ENCODE measurements around the gene EHD4. TPM values are rescaled to one million over a fixed set of nuclear protein-coding genes. Genes with fewer than 3 reads are reported as not detected.

Gene EHD4
- total and polyA plus RNA-seq, 9 of the 15 experiments (the other 6 are each of a cell fraction or from before 2014, with no cell fraction given): 0.89 to 10.3 (median 6.4) TPM

DNA sequence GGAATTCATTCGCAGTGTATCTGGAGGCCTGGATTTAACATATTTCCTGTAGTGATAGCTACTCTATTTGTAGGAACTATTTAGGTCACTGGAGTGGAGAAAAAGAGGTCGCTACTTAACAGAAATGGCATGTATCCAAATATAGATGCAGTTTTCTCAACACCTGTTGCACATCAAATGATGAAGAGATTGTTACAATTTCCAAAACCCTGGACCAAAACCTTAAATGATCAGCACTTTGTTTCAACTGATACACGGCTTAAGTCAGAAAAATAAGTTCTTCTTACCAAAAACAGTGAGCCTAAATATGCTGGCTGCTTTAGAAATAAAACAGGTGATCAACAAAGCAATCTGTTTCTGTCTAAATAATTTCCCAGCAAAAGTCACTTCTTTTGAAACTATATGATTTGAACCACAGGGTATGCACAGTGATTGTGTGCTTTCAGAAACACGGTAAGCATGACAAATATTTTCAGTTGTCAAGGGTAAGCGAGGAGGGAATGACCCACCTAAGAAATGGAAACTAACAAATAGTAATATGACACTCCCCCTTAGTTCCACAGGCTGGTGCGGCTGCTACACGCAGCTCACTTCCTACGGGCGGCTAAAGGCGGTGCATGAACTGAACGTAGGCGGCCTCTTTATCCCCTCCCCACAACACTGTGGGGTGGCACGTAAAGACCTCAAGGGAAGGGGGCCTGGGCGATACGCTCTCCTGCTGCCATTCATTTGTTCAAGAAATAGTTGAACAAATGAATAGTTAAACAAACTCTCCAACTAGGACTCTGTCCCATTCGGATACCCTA lies 1.1 kb downstream of the EHD4 start (continued):
- TF ChIP-seq, protein P1, sequence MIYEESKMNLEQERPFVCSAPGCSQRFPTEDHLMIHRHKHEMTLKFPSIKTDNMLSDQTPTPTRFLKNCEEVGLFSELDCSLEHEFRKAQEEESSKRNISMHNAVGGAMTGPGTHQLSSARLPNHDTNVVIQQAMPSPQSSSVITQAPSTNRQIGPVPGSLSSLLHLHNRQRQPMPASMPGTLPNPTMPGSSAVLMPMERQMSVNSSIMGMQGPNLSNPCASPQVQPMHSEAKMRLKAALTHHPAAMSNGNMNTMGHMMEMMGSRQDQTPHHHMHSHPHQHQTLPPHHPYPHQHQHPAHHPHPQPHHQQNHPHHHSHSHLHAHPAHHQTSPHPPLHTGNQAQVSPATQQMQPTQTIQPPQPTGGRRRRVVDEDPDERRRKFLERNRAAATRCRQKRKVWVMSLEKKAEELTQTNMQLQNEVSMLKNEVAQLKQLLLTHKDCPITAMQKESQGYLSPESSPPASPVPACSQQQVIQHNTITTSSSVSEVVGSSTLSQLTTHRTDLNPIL (CRISPR knock-in tag; IDR thresholded peaks at IDR 0.05): no peak
- TF ChIP-seq KLF1 (tag; IDR thresholded peaks at IDR 0.05) (no peak), SRSF3 (IDR thresholded peaks at IDR 0.05; ENCODE audit: insufficient read depth, low read length) (no peak), PHB (CRISPR knock-in tag; IDR thresholded peaks at IDR 0.05) (no peak), IRF2 (CRISPR knock-in tag; IDR thresholded peaks at IDR 0.05) (no peak), ZC3H4 (CRISPR knock-in tag; IDR thresholded peaks at IDR 0.05; ENCODE audit: borderline replicate concordance) (no peak), RBM25 (IDR thresholded peaks at IDR 0.05; ENCODE audit: low read depth, low read length, severe bottlenecking) (no peak), ZNF586 (CRISPR knock-in tag; conservative IDR thresholded peaks at IDR 0.05) (no peak), ELF4 (CRISPR knock-in tag; IDR thresholded peaks at IDR 0.05) (no peak), POU5F1 (IDR thresholded peaks at IDR 0.05; ENCODE audit: borderline replicate concordance, low read depth, low read length, partially characterized antibody) (no peak), OTX1 (CRISPR knock-in tag; IDR thresholded peaks at IDR 0.05) (0 out of 2 replicates have a peak, but pooled peaks have one; percentile 15), SREBF1 (IDR thresholded peaks at IDR 0.05; ENCODE audit: borderline replicate concordance, low read depth, low read length) (no peak), CREM (IDR thresholded peaks at IDR 0.05; ENCODE audit: low read depth) (0 out of 2 replicates have a peak, but pooled peaks have one; percentile 18), EGR1 (conservative IDR thresholded peaks at IDR 0.05) (0 out of 2 replicates have a peak, but pooled peaks have one; percentile 28), PTRF (tag; IDR thresholded peaks at IDR 0.05) (no peak), CSDE1 (IDR thresholded peaks at IDR 0.05) (peak in 1 of 2 experiments; percentile 38; a peak in 1 of 4 replicates), CBX3 (IDR thresholded peaks at IDR 0.05; ENCODE audit: borderline replicate concordance in 1 of 2, low read length in 2 of 2) (no peak), HDAC1 (IDR thresholded peaks at IDR 0.05) (0 out of 4 replicates have a peak, but pooled peaks of 1 of the 2 experiments have one; percentile 7), FOXP1 (CRISPR knock-in tag; IDR thresholded peaks at IDR 0.05) (peak; percentile 68; the same call in 1 of the 2 replicates)
- TF ChIP-seq, protein P2, sequence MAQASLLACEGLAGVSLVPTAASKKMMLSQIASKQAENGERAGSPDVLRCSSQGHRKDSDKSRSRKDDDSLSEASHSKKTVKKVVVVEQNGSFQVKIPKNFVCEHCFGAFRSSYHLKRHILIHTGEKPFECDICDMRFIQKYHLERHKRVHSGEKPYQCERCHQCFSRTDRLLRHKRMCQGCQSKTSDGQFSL (CRISPR knock-in tag; IDR thresholded peaks at IDR 0.05): no peak
- TF ChIP-seq, protein P2 (tag; IDR thresholded peaks at IDR 0.05): 0 out of 4 replicates have a peak, but pooled peaks of 1 of the 2 experiments have one; percentile 24
- TF ChIP-seq, protein P3, sequence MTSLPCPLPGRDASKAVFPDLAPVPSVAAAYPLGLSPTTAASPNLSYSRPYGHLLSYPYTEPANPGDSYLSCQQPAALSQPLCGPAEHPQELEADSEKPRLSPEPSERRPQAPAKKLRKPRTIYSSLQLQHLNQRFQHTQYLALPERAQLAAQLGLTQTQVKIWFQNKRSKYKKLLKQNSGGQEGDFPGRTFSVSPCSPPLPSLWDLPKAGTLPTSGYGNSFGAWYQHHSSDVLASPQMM (CRISPR knock-in tag; IDR thresholded peaks at IDR 0.05): no peak
- TF ChIP-seq, protein P4, sequence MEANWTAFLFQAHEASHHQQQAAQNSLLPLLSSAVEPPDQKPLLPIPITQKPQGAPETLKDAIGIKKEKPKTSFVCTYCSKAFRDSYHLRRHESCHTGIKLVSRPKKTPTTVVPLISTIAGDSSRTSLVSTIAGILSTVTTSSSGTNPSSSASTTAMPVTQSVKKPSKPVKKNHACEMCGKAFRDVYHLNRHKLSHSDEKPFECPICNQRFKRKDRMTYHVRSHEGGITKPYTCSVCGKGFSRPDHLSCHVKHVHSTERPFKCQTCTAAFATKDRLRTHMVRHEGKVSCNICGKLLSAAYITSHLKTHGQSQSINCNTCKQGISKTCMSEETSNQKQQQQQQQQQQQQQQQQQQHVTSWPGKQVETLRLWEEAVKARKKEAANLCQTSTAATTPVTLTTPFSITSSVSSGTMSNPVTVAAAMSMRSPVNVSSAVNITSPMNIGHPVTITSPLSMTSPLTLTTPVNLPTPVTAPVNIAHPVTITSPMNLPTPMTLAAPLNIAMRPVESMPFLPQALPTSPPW (CRISPR knock-in tag; IDR thresholded peaks at IDR 0.05): peak; percentile 16; the same call in 1 of the 2 replicates

Data from K562 (cell line).